HEK293 (cell line): ENCODE data around the gene NEAT1.

Experiments
- CTCF ChIA-PET: fragments of 350-600 bp; formaldehyde crosslinking; extraction: SDS; loops from one replicate; lab custom pipeline; 2021; ENCODE audit warnings: antibody characterized with exemption; lab: Yijun Ruan, JAX
- POLR2A ChIA-PET: fragments of 300-600 bp; formaldehyde crosslinking; extraction: SDS; loops from one replicate; lab custom pipeline; 2020; ENCODE audit warnings: antibody characterized with exemption, inconsistent platforms; lab: Yijun Ruan, JAX
- H3K27ac ChIP-seq: fragments of 200-500 bp; sonication (Bioruptor generic); 2 replicates; pipeline ENCODE4 v1.5.1; 2014; ENCODE audit warnings: low read depth, low read length, control low read depth, inconsistent platforms; ENCODE audit errors: extremely low read depth
- H3K36me3 ChIP-seq, 2 experiments: fragments of 200-500 bp in 1 of 2; sonication (Bioruptor generic) in 1 of 2; 1 replicate in 1 of 2; 2 replicates in 1 of 2; pipeline ENCODE4 v1.5.1; 2014 to 2017; ENCODE audit warnings: inconsistent platforms in 2 of 2, low read length in 2 of 2; ENCODE audit not compliant: control insufficient read depth in 2 of 2, insufficient read depth in 1 of 2
- H3K4me1 ChIP-seq: fragments of 200-500 bp; sonication (Bioruptor generic); 2 replicates; pipeline ENCODE4 v1.5.1; 2014; ENCODE audit warnings: mild to moderate bottlenecking, low read length, inconsistent platforms; ENCODE audit not compliant: control insufficient read depth, insufficient read depth
- H3K4me3 ChIP-seq: 2 replicates; pipeline ENCODE4 v1.5.1; 2011; ENCODE audit warnings: low read depth, mild to moderate bottlenecking, control low read depth, low read length, moderate library complexity
- H3K9me3 ChIP-seq: fragments of 200-500 bp; sonication (Bioruptor generic); 2 replicates; pipeline ENCODE4 v1.5.1; 2014; ENCODE audit warnings: low read depth, low read length, inconsistent platforms; ENCODE audit not compliant: control insufficient read depth, insufficient read depth
- MZF1 ChIP-seq: fragments of 450-650 bp; formaldehyde crosslinking; IDR thresholded peaks from 2 replicates; pipeline ENCODE4 v1.5.1; 2017; ENCODE audit warnings: missing biosample characterization, missing genetic modification characterization, borderline replicate concordance
- OVOL3 ChIP-seq: fragments of 450-650 bp; formaldehyde crosslinking; IDR thresholded peaks from 2 replicates; pipeline ENCODE4 v1.5.1; 2016; ENCODE audit warnings: missing biosample characterization, missing genetic modification characterization
- YY2 ChIP-seq: fragments of 450-650 bp; formaldehyde crosslinking; IDR thresholded peaks from 2 replicates; pipeline ENCODE4 v1.5.1; 2016; ENCODE audit warnings: missing biosample characterization, missing genetic modification characterization
- ZNF184 ChIP-seq: fragments of 450-650 bp; IDR thresholded peaks from 2 replicates; pipeline ENCODE4 v1.5.1; 2018; ENCODE audit warnings: missing biosample characterization, mild to moderate bottlenecking, missing genetic modification characterization
- ZNF202 ChIP-seq: fragments of 450-650 bp; formaldehyde crosslinking; IDR thresholded peaks from 2 replicates; pipeline ENCODE4 v1.5.1; 2016; ENCODE audit warnings: missing biosample characterization, missing genetic modification characterization, borderline replicate concordance
- ZNF221 ChIP-seq: fragments of 450-650 bp; formaldehyde crosslinking; IDR thresholded peaks from 2 replicates; pipeline ENCODE4 v1.5.1; 2017; ENCODE audit warnings: missing biosample characterization, missing genetic modification characterization, borderline replicate concordance
- ZNF239 ChIP-seq: fragments of 450-650 bp; formaldehyde crosslinking; IDR thresholded peaks from 2 replicates; pipeline ENCODE4 v1.5.1; 2016; ENCODE audit warnings: missing biosample characterization, missing genetic modification characterization
- ZNF274 ChIP-seq, 2 experiments: fragments of 200-500 bp in 1 of 2; fragments of 450-650 bp in 1 of 2; sonication (Bioruptor generic) in 1 of 2; formaldehyde crosslinking in 1 of 2; IDR thresholded peaks; 2 replicates each; pipeline versions ENCODE4 v1.5.1 to v1.6.1; 2014 to 2016; ENCODE audit warnings: borderline replicate concordance in 1 of 2, inconsistent platforms in 1 of 2, low read length in 1 of 2, missing biosample characterization in 1 of 2, missing genetic modification characterization in 1 of 2
- ZNF292 ChIP-seq: fragments of 450-650 bp; formaldehyde crosslinking; IDR thresholded peaks from 2 replicates; pipeline ENCODE4 v1.5.1; 2016; ENCODE audit warnings: low read depth, missing biosample characterization, missing genetic modification characterization, borderline replicate concordance
- ZNF391 ChIP-seq: fragments of 450-650 bp; formaldehyde crosslinking; IDR thresholded peaks from 2 replicates; pipeline ENCODE4 v1.5.1; 2016; ENCODE audit warnings: low read depth, missing biosample characterization, missing genetic modification characterization, borderline replicate concordance
- ZNF48 ChIP-seq: fragments of 450-650 bp; formaldehyde crosslinking; IDR thresholded peaks from 2 replicates; pipeline ENCODE4 v1.5.1; 2016; ENCODE audit warnings: missing biosample characterization, missing genetic modification characterization
- ZNF529 ChIP-seq: fragments of 450-650 bp; formaldehyde crosslinking; IDR thresholded peaks from 2 replicates; pipeline ENCODE4 v1.5.1; 2017; ENCODE audit warnings: missing genetic modification characterization, missing biosample characterization; ENCODE audit not compliant: insufficient replicate concordance
- ZNF677 ChIP-seq: fragments of 450-650 bp; IDR thresholded peaks from 2 replicates; pipeline ENCODE4 v1.5.0; 2018; ENCODE audit warnings: missing biosample characterization, mild to moderate bottlenecking, missing genetic modification characterization, moderate library complexity
- TF ChIP-seq, protein P1 (sequence below): sonication (generic); formaldehyde crosslinking; IDR thresholded peaks from 2 replicates; pipeline ENCODE4 v1.8.1; 2022; ENCODE audit warnings: mild to moderate bottlenecking, moderate library complexity, missing genetic modification reagents
- TF ChIP-seq, protein P2 (sequence below): fragments of 450-650 bp; formaldehyde crosslinking; IDR thresholded peaks from 2 replicates; pipeline ENCODE4 v1.5.1; 2017; ENCODE audit warnings: missing biosample characterization, missing genetic modification characterization
- TF ChIP-seq, protein P3 (sequence below): fragments of 450-650 bp; formaldehyde crosslinking; IDR thresholded peaks from 2 replicates; pipeline ENCODE4 v1.5.1; 2016; ENCODE audit warnings: missing biosample characterization, missing genetic modification characterization
- TF ChIP-seq, protein P4 (sequence below): fragments of 450-650 bp; IDR thresholded peaks from 2 replicates; pipeline ENCODE4 v1.5.1; 2018; ENCODE audit warnings: missing biosample characterization, missing genetic modification characterization
- TF ChIP-seq, protein P5 (sequence below): fragments of 450-650 bp; formaldehyde crosslinking; IDR thresholded peaks from 2 replicates; pipeline ENCODE4 v1.5.1; 2016; ENCODE audit warnings: missing biosample characterization, missing genetic modification characterization
- TF ChIP-seq, protein P6 (sequence below): fragments of 450-650 bp; IDR thresholded peaks from 2 replicates; pipeline ENCODE4 v1.5.1; 2018; ENCODE audit warnings: missing biosample characterization, mild to moderate bottlenecking, missing genetic modification characterization
- TF ChIP-seq, protein P7 (sequence below): IDR thresholded peaks from 2 replicates; pipeline ENCODE4 v1.6.1; 2011; ENCODE audit warnings: mild to moderate bottlenecking, low read depth, low read length, borderline replicate concordance

The NEAT1 gene

DNA sequence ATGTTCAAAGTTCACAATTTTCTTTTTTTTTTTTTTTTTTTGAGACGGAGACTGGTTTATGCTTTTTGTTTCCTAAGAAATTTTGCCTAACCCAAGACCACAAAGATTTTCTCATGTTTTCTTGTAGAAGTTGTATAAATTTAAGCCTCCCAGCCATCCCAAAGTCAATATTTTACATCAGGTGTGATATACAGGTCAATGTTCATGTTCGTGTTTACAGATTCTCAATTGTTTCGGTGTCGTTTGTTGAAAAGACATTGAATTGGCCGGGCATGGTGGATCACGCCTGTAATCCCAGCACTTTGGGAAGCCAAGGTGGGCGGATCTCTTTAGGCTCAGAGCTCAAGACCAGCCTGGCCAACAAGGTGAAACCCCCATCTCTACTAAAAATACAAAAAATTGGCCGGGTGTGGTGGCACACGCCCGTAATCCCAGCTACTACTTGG is 20.8 kb upstream of the NEAT1 start (continued):
- no peak for TF ChIP-seq MZF1
- no peak for TF ChIP-seq ZNF391 (tag by site-specific recombination)
- TF ChIP-seq ZNF239 (tag by site-specific recombination) = no peak
- TF ChIP-seq ZNF48 (tag by site-specific recombination) = no peak
- no peak for TF ChIP-seq ZNF529 (tag by site-specific recombination)
- no peak for TF ChIP-seq ZNF202 (tag by site-specific recombination)
- TF ChIP-seq ZNF221 (tag by site-specific recombination) = no peak
- no peak for TF ChIP-seq OVOL3 (tag by site-specific recombination)
- TF ChIP-seq ZNF184 (tag by site-specific recombination) = no peak
- no peak for TF ChIP-seq ZNF274 (IDR thresholded peaks at IDR 0.05; ENCODE audit: low read length)
- no peak for TF ChIP-seq ZNF274 (tag by site-specific recombination; IDR thresholded peaks at IDR 0.05; ENCODE audit: borderline replicate concordance)
- TF ChIP-seq, protein P1, sequence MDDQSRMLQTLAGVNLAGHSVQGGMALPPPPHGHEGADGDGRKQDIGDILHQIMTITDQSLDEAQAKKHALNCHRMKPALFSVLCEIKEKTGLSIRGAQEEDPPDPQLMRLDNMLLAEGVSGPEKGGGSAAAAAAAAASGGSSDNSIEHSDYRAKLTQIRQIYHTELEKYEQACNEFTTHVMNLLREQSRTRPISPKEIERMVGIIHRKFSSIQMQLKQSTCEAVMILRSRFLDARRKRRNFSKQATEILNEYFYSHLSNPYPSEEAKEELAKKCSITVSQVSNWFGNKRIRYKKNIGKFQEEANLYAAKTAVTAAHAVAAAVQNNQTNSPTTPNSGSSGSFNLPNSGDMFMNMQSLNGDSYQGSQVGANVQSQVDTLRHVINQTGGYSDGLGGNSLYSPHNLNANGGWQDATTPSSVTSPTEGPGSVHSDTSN (CRISPR knock-in tag) = no peak

DNA sequence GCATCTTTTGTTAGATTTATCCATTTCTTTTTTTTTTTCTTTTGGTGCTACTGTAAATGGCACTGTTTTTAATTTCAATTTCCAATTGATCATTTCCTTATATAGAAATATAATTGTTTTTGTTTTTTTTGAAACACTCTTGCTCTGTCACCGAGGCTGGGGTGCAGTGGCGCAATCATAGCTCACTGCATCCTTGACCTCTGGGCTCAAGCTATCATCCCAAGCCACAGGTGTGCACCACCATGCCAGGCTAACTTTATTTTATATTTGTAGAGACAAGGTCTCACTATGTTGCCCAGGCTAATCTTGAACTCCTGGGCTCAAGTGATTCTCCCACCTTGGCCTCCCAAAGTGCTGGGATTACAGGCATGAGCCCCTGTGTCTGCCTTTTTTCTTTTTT is 19.8 kb upstream of the NEAT1 start:
- Histone ChIP-seq H3K27ac (no peak overlapping the region), H3K36me3 (peaks cover 5 to 50% of the 10 kb centered on the region in 2 experiments; a peak in 2 of 3 replicates), H3K4me1 (no peaks in the 10 kb centered on the region), H3K9me3 (no peaks in the 10 kb centered on the region), H3K4me3 (no peak overlapping the region)
- ChIA-PET POLR2A (interaction anchor here (0.9 kb wide), 1 partner anchor 14 kb away, joined by 3 read pairs; no protein-coding TSS in a partner anchor), CTCF (interaction anchor here (0.7 to 2.5 kb wide), 2 partner anchors 11 to 13 kb away, joined by 3 to 10 read pairs; no protein-coding TSS in a partner anchor)
- TF ChIP-seq, protein P2, sequence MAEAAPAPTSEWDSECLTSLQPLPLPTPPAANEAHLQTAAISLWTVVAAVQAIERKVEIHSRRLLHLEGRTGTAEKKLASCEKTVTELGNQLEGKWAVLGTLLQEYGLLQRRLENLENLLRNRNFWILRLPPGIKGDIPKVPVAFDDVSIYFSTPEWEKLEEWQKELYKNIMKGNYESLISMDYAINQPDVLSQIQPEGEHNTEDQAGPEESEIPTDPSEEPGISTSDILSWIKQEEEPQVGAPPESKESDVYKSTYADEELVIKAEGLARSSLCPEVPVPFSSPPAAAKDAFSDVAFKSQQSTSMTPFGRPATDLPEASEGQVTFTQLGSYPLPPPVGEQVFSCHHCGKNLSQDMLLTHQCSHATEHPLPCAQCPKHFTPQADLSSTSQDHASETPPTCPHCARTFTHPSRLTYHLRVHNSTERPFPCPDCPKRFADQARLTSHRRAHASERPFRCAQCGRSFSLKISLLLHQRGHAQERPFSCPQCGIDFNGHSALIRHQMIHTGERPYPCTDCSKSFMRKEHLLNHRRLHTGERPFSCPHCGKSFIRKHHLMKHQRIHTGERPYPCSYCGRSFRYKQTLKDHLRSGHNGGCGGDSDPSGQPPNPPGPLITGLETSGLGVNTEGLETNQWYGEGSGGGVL (tag by site-specific recombination) = no peak
- TF ChIP-seq, protein P3, sequence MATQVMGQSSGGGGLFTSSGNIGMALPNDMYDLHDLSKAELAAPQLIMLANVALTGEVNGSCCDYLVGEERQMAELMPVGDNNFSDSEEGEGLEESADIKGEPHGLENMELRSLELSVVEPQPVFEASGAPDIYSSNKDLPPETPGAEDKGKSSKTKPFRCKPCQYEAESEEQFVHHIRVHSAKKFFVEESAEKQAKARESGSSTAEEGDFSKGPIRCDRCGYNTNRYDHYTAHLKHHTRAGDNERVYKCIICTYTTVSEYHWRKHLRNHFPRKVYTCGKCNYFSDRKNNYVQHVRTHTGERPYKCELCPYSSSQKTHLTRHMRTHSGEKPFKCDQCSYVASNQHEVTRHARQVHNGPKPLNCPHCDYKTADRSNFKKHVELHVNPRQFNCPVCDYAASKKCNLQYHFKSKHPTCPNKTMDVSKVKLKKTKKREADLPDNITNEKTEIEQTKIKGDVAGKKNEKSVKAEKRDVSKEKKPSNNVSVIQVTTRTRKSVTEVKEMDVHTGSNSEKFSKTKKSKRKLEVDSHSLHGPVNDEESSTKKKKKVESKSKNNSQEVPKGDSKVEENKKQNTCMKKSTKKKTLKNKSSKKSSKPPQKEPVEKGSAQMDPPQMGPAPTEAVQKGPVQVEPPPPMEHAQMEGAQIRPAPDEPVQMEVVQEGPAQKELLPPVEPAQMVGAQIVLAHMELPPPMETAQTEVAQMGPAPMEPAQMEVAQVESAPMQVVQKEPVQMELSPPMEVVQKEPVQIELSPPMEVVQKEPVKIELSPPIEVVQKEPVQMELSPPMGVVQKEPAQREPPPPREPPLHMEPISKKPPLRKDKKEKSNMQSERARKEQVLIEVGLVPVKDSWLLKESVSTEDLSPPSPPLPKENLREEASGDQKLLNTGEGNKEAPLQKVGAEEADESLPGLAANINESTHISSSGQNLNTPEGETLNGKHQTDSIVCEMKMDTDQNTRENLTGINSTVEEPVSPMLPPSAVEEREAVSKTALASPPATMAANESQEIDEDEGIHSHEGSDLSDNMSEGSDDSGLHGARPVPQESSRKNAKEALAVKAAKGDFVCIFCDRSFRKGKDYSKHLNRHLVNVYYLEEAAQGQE = no peak
- TF ChIP-seq, protein P4, sequence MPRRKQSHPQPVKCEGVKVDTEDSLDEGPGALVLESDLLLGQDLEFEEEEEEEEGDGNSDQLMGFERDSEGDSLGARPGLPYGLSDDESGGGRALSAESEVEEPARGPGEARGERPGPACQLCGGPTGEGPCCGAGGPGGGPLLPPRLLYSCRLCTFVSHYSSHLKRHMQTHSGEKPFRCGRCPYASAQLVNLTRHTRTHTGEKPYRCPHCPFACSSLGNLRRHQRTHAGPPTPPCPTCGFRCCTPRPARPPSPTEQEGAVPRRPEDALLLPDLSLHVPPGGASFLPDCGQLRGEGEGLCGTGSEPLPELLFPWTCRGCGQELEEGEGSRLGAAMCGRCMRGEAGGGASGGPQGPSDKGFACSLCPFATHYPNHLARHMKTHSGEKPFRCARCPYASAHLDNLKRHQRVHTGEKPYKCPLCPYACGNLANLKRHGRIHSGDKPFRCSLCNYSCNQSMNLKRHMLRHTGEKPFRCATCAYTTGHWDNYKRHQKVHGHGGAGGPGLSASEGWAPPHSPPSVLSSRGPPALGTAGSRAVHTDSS = no peak
- TF ChIP-seq ZNF48 (tag by site-specific recombination) (no peak), ZNF677 (no peak), ZNF292 (tag by site-specific recombination) (no peak), YY2 (tag by site-specific recombination) (no peak)
- TF ChIP-seq, protein P5, sequence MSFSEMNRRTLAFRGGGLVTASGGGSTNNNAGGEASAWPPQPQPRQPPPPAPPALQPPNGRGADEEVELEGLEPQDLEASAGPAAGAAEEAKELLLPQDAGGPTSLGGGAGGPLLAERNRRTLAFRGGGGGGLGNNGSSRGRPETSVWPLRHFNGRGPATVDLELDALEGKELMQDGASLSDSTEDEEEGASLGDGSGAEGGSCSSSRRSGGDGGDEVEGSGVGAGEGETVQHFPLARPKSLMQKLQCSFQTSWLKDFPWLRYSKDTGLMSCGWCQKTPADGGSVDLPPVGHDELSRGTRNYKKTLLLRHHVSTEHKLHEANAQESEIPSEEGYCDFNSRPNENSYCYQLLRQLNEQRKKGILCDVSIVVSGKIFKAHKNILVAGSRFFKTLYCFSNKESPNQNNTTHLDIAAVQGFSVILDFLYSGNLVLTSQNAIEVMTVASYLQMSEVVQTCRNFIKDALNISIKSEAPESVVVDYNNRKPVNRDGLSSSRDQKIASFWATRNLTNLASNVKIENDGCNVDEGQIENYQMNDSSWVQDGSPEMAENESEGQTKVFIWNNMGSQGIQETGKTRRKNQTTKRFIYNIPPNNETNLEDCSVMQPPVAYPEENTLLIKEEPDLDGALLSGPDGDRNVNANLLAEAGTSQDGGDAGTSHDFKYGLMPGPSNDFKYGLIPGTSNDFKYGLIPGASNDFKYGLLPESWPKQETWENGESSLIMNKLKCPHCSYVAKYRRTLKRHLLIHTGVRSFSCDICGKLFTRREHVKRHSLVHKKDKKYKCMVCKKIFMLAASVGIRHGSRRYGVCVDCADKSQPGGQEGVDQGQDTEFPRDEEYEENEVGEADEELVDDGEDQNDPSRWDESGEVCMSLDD = no peak
- TF ChIP-seq, protein P6, sequence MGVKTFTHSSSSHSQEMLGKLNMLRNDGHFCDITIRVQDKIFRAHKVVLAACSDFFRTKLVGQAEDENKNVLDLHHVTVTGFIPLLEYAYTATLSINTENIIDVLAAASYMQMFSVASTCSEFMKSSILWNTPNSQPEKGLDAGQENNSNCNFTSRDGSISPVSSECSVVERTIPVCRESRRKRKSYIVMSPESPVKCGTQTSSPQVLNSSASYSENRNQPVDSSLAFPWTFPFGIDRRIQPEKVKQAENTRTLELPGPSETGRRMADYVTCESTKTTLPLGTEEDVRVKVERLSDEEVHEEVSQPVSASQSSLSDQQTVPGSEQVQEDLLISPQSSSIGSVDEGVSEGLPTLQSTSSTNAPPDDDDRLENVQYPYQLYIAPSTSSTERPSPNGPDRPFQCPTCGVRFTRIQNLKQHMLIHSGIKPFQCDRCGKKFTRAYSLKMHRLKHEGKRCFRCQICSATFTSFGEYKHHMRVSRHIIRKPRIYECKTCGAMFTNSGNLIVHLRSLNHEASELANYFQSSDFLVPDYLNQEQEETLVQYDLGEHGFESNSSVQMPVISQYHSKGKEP (tag by site-specific recombination) = no peak
- TF ChIP-seq, protein P7, sequence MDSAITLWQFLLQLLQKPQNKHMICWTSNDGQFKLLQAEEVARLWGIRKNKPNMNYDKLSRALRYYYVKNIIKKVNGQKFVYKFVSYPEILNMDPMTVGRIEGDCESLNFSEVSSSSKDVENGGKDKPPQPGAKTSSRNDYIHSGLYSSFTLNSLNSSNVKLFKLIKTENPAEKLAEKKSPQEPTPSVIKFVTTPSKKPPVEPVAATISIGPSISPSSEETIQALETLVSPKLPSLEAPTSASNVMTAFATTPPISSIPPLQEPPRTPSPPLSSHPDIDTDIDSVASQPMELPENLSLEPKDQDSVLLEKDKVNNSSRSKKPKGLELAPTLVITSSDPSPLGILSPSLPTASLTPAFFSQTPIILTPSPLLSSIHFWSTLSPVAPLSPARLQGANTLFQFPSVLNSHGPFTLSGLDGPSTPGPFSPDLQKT = no peak
